K562 (cell line): ENCODE data around the gene RSPH1. TPM values are rescaled to one million over a fixed set of nuclear protein-coding genes. Genes with fewer than 3 reads are reported as not detected.
A peak's percentile ranks its signal among the peaks of the same experiment; 100 is the strongest.

Experiments used
- ADNP ChIP-seq: fragments of 200-800 bp; sonication (Bioruptor generic); IDR thresholded peaks from 2 replicates; pipeline ENCODE4 v1.6.1; 2016; ENCODE audit warnings: missing genetic modification characterization, missing compliant biosample characterization
- BRD4 ChIP-seq: fragments of 200-600 bp; sonication (generic); IDR thresholded peaks from 2 replicates; pipeline ENCODE4 v1.6.1; 2017; ENCODE audit warnings: inconsistent platforms
- CBFB ChIP-seq: sonication (generic); formaldehyde crosslinking; IDR thresholded peaks from 2 replicates; pipeline ENCODE4 v1.4.0; 2020; ENCODE audit warnings: mild to moderate bottlenecking, missing genetic modification reagents
- CCNT2 ChIP-seq: IDR thresholded peaks from 2 replicates; pipeline ENCODE4 v1.6.1; 2011; ENCODE audit warnings: borderline replicate concordance, low read depth, mild to moderate bottlenecking, moderate library complexity, mixed read lengths, low read length; ENCODE audit not compliant: insufficient read length; ENCODE audit errors: extremely low read depth
- FOS ChIP-seq: IDR thresholded peaks from 3 replicates; pipeline ENCODE4 v1.6.1; 2011; ENCODE audit not compliant: insufficient read length; ENCODE audit errors: extremely low read depth
- HNRNPK ChIP-seq: fragments of 200-400 bp; formaldehyde crosslinking; IDR thresholded peaks from one replicate; pipeline ENCODE4 v1.6.1; 2018; ENCODE audit warnings: mild to moderate bottlenecking, low read depth, low read length; ENCODE audit not compliant: poor library complexity, severe bottlenecking
- JUNB ChIP-seq: fragments of 450-650 bp; formaldehyde crosslinking; conservative IDR thresholded peaks from 2 replicates; pipeline ENCODE4 v1.4.0; 2020; ENCODE audit warnings: mild to moderate bottlenecking
- MCM2 ChIP-seq: fragments of 450-650 bp; IDR thresholded peaks from 2 replicates; pipeline ENCODE4 v1.6.1; 2017; ENCODE audit warnings: low read depth, mild to moderate bottlenecking
- MCM3 ChIP-seq: fragments of 450-650 bp; IDR thresholded peaks from 2 replicates; pipeline ENCODE4 v1.6.1; 2016
- NFATC3 ChIP-seq: fragments of 450-650 bp; IDR thresholded peaks from 2 replicates; pipeline ENCODE4 v1.6.1; 2017; ENCODE audit warnings: mild to moderate bottlenecking
- POLR2AphosphoS2 ChIP-seq: IDR thresholded peaks from 2 replicates; pipeline ENCODE4 v1.6.1; 2012; ENCODE audit warnings: low read length, improper control_type of control experiment
- POLR2AphosphoS5 ChIP-seq: IDR thresholded peaks from 2 replicates; pipeline ENCODE4 v1.6.1; 2011; ENCODE audit warnings: mild to moderate bottlenecking, low read depth, low read length, moderate library complexity; ENCODE audit not compliant: control insufficient read depth, insufficient read depth
- SLC30A9 ChIP-seq: fragments of 250-450 bp; sonication (Bioruptor Pico); IDR thresholded peaks from 2 replicates; pipeline ENCODE4 v1.8.0; 2022; ENCODE audit warnings: mild to moderate bottlenecking, moderate library complexity
- ZFX ChIP-seq: sonication (generic); formaldehyde crosslinking; IDR thresholded peaks from 2 replicates; pipeline ENCODE4 v1.8.0; 2022; ENCODE audit warnings: mild to moderate bottlenecking, missing genetic modification reagents, moderate library complexity
- ZNF146 ChIP-seq: IDR thresholded peaks from one replicate; pipeline ENCODE4 v1.6.1; 2018; ENCODE audit warnings: missing compliant biosample characterization; ENCODE audit not compliant: unreplicated experiment
- ZNF197 ChIP-seq: fragments of 200-800 bp; sonication (Bioruptor generic); IDR thresholded peaks from 2 replicates; pipeline ENCODE4 v1.6.1; 2016; ENCODE audit warnings: low read depth, missing genetic modification characterization, missing compliant biosample characterization
- ZNF324 ChIP-seq: fragments of 250-450 bp; sonication (Bioruptor Pico); IDR thresholded peaks from 2 replicates; pipeline ENCODE4 v1.4.0; 2020; ENCODE audit warnings: mild to moderate bottlenecking
- ZNF668 ChIP-seq: fragments of 250-450 bp; sonication (Bioruptor Pico); IDR thresholded peaks from 2 replicates; pipeline ENCODE4 v1.8.0; 2022; ENCODE audit warnings: mild to moderate bottlenecking, inconsistent platforms
- ZNF717 ChIP-seq: fragments of 250-450 bp; sonication (Bioruptor Pico); IDR thresholded peaks from 2 replicates; pipeline ENCODE4 v1.5.0; 2021
- polyA plus RNA-seq, 8 experiments: library from polyadenylated mRNA; depleted of rRNA in 4 of 8; stranded (reverse) in 5 of 8; unstranded in 3 of 8; fragments of >200 nt; fragmentation: Nextera tagmentation in 2 of 8; fragmentation: Illumina TruSeq in 1 of 8; extraction: Ambion mirVana in 2 of 8; extraction: Trizol in 1 of 8; gene quantifications; 2 replicates each; pipeline versions ENCODE4 v1.2.1 to v1.2.3, GENCODE V29; 2011 to 2014; ENCODE audit warnings: inconsistent platforms in 1 of 8, missing spikeins in 1 of 8
- total RNA-seq, 7 experiments: library from RNA; depleted of rRNA in 6 of 7; stranded (reverse); fragments of >200 nt in 6 of 7; fragmentation: Illumina TruSeq in 2 of 7; extraction: Trizol in 2 of 7; gene quantifications; 2 replicates each; pipeline versions ENCODE4 v1.2.1 to v1.2.3, GENCODE V29; 2011 to 2021; ENCODE audit warnings: low replicate concordance in 1 of 7
- TF ChIP-seq, protein P1 (sequence below): fragments of 450-650 bp; formaldehyde crosslinking; IDR thresholded peaks from 2 replicates; pipeline ENCODE4 v1.4.0; 2020; ENCODE audit warnings: mild to moderate bottlenecking, moderate library complexity
- TF ChIP-seq, protein P2 (sequence below): fragments of 450-650 bp; formaldehyde crosslinking; IDR thresholded peaks from 2 replicates; pipeline ENCODE4 v1.4.0; 2022; ENCODE audit warnings: mild to moderate bottlenecking, moderate library complexity
- TF ChIP-seq, protein P3 (sequence below): fragments of 250-450 bp; sonication (Bioruptor Pico); IDR thresholded peaks from 2 replicates; pipeline ENCODE4 v1.8.0; 2021; ENCODE audit warnings: mild to moderate bottlenecking, moderate library complexity
- TF ChIP-seq, protein P4 (sequence below): fragments of 450-650 bp; IDR thresholded peaks from 2 replicates; pipeline ENCODE4 v1.6.1; 2017; ENCODE audit warnings: antibody characterized with exemption, mild to moderate bottlenecking

RSPH1 gene
- total and polyA plus RNA-seq, 9 of the 15 experiments (the other 6 are each of a cell fraction or from before 2014, with no cell fraction given), result 0.17 TPM; not detected in 8

GRCh38 chr21:42545745-42546144 lies 49.7 kb upstream of the RSPH1 start (continued):
- TF ChIP-seq POLR2AphosphoS2, result no peak
- TF ChIP-seq JUNB (CRISPR knock-in tag), result no peak
- TF ChIP-seq HNRNPK, result no peak
- TF ChIP-seq ZNF146 (CRISPR knock-in tag), result no peak
- no peak for TF ChIP-seq ZNF717 (CRISPR knock-in tag)
- TF ChIP-seq MCM3, result no peak
- TF ChIP-seq, protein P1, sequence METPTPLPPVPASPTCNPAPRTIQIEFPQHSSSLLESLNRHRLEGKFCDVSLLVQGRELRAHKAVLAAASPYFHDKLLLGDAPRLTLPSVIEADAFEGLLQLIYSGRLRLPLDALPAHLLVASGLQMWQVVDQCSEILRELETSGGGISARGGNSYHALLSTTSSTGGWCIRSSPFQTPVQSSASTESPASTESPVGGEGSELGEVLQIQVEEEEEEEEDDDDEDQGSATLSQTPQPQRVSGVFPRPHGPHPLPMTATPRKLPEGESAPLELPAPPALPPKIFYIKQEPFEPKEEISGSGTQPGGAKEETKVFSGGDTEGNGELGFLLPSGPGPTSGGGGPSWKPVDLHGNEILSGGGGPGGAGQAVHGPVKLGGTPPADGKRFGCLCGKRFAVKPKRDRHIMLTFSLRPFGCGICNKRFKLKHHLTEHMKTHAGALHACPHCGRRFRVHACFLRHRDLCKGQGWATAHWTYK (CRISPR knock-in tag), result peak; percentile 72; the same call in 1 of the 2 replicates
- peak; percentile 83 for TF ChIP-seq ZNF668 (CRISPR knock-in tag)
- 0 out of 2 replicates have a peak, but pooled peaks have one; percentile 38 for TF ChIP-seq ZNF197 (CRISPR knock-in tag)
- TF ChIP-seq, protein P2, sequence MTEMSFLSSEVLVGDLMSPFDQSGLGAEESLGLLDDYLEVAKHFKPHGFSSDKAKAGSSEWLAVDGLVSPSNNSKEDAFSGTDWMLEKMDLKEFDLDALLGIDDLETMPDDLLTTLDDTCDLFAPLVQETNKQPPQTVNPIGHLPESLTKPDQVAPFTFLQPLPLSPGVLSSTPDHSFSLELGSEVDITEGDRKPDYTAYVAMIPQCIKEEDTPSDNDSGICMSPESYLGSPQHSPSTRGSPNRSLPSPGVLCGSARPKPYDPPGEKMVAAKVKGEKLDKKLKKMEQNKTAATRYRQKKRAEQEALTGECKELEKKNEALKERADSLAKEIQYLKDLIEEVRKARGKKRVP (CRISPR knock-in tag), result peak; percentile 68
- 0 out of 2 replicates have a peak, but pooled peaks have one; percentile 24 for TF ChIP-seq POLR2AphosphoS5
- TF ChIP-seq ADNP (tag), result no peak
- no peak for TF ChIP-seq CBFB
- TF ChIP-seq CCNT2, result peak; percentile 60
- TF ChIP-seq, protein P3, sequence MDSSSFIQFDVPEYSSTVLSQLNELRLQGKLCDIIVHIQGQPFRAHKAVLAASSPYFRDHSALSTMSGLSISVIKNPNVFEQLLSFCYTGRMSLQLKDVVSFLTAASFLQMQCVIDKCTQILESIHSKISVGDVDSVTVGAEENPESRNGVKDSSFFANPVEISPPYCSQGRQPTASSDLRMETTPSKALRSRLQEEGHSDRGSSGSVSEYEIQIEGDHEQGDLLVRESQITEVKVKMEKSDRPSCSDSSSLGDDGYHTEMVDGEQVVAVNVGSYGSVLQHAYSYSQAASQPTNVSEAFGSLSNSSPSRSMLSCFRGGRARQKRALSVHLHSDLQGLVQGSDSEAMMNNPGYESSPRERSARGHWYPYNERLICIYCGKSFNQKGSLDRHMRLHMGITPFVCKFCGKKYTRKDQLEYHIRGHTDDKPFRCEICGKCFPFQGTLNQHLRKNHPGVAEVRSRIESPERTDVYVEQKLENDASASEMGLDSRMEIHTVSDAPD (CRISPR knock-in tag), result peak; percentile 69; the same call in 1 of the 2 replicates
- no peak for TF ChIP-seq NFATC3
- peak; percentile 29; the same call in 1 of the 2 replicates for TF ChIP-seq ZFX (CRISPR knock-in tag)
- no peak for TF ChIP-seq FOS
- no peak for TF ChIP-seq ZNF324
- TF ChIP-seq BRD4, result no peak
- TF ChIP-seq, protein P4, sequence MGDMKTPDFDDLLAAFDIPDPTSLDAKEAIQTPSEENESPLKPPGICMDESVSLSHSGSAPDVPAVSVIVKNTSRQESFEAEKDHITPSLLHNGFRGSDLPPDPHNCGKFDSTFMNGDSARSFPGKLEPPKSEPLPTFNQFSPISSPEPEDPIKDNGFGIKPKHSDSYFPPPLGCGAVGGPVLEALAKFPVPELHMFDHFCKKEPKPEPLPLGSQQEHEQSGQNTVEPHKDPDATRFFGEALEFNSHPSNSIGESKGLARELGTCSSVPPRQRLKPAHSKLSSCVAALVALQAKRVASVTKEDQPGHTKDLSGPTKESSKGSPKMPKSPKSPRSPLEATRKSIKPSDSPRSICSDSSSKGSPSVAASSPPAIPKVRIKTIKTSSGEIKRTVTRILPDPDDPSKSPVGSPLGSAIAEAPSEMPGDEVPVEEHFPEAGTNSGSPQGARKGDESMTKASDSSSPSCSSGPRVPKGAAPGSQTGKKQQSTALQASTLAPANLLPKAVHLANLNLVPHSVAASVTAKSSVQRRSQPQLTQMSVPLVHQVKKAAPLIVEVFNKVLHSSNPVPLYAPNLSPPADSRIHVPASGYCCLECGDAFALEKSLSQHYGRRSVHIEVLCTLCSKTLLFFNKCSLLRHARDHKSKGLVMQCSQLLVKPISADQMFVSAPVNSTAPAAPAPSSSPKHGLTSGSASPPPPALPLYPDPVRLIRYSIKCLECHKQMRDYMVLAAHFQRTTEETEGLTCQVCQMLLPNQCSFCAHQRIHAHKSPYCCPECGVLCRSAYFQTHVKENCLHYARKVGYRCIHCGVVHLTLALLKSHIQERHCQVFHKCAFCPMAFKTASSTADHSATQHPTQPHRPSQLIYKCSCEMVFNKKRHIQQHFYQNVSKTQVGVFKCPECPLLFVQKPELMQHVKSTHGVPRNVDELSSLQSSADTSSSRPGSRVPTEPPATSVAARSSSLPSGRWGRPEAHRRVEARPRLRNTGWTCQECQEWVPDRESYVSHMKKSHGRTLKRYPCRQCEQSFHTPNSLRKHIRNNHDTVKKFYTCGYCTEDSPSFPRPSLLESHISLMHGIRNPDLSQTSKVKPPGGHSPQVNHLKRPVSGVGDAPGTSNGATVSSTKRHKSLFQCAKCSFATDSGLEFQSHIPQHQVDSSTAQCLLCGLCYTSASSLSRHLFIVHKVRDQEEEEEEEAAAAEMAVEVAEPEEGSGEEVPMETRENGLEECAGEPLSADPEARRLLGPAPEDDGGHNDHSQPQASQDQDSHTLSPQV, result peak; percentile 90
- TF ChIP-seq MCM2, result no peak
- no peak for TF ChIP-seq SLC30A9 (CRISPR knock-in tag)
